ENCODE data around the gene S1PR4.

S1PR4 gene

DNA sequence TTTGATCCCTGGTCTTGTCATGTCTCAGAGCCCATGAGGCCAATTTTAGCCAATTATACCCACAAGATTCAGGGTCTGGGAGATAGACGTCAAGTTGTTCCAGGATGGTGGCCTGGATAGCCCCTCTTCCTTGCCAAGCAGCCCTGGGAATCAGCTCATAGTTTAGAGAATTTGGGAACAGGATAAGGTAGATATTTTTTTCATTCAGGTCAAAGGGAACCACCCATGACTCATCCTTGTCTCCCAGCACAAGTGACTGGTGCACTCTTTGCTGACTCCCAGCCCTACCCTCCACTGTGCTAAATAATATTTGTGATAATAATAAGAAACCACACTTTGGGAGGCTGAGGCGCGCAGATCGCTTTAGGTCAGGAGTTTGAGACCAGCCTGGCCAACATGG, 17.1 kb upstream of the S1PR4 start:
- TF ChIP-seq POLR2AphosphoS5 (IDR thresholded peaks at IDR 0.05; ENCODE audit: low read depth) (0 out of 2 replicates have a peak, but pooled peaks have one; percentile 20), SPI1 (IDR thresholded peaks at IDR 0.05; ENCODE audit: borderline replicate concordance, low read depth) (no peak), CTCF (IDR thresholded peaks at IDR 0.05; ENCODE audit: insufficient read depth, low read length) (no peak), REST (IDR thresholded peaks at IDR 0.05; ENCODE audit: insufficient replicate concordance, low read depth) (no peak), GABPA (IDR thresholded peaks at IDR 0.05; ENCODE audit: low read depth) (no peak)
- no peak for DNase-seq (ENCODE audit: low read depth in 1 of 2, low spot score in 1 of 2)
- H3K4me3 ChIP-seq (replicated peaks; ENCODE audit: insufficient read depth, low read length) = no peak overlapping the region
- H3K27me3 ChIP-seq (ENCODE audit: insufficient read depth, poor library complexity, severe bottlenecking) = no peaks in the 10 kb centered on the region
- no peak overlapping the region for H3K27ac ChIP-seq (replicated peaks)

DNA sequence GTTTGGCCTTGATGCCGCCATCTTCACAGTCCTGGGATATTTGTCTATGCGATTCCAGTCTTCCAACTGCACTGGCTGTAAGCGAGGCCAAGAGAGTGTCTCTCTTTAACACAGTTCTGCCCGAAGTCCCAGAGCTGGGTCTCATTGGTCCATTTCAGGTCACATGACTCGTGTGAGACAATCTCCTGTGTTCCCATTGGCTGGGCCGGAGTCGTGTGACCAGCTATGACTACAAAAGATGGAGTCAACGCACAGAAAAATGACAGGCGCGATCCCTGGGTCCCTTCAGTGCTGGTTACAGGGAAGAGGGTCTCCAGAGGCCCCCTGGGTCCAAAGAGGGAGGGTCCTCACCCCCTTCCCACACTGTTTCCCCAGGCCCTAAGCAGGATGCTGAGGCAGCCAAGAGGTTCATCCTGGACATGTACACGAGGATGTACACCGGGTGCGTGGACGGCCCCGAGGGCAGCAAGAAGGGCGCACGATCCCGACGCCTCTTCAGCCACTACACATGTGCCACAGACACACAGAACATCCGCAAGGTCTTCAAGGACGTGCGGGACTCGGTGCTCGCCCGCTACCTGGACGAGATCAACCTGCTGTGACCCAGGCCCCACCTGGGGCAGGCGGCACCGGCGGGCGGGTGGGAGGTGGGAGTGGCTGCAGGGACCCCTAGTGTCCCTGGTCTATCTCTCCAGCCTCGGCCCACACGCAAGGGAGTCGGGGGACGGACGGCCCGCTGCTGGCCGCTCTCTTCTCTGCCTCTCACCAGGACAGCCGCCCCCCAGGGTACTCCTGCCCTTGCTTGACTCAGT, 15.9 kb upstream of the S1PR4 start:
- Histone ChIP-seq H3K27ac (replicated peaks) (no peak overlapping the region), H3K4me3 (replicated peaks; ENCODE audit: insufficient read depth, low read length) (no peak overlapping the region), H3K27me3 (ENCODE audit: insufficient read depth, poor library complexity, severe bottlenecking) (no peaks in the 10 kb centered on the region)
- DNase-seq (ENCODE audit: low read depth in 1 of 2, low spot score in 1 of 2) = peak in 1 of 2 experiments; percentile 40
- TF ChIP-seq SPI1 (IDR thresholded peaks at IDR 0.05; ENCODE audit: borderline replicate concordance, low read depth) (no peak), REST (IDR thresholded peaks at IDR 0.05; ENCODE audit: insufficient replicate concordance, low read depth) (no peak), POLR2AphosphoS5 (IDR thresholded peaks at IDR 0.05; ENCODE audit: low read depth) (no peak; the same call in 1 of the 2 replicates), CTCF (IDR thresholded peaks at IDR 0.05; ENCODE audit: insufficient read depth, low read length) (no peak), GABPA (IDR thresholded peaks at IDR 0.05; ENCODE audit: low read depth) (no peak)

DNA sequence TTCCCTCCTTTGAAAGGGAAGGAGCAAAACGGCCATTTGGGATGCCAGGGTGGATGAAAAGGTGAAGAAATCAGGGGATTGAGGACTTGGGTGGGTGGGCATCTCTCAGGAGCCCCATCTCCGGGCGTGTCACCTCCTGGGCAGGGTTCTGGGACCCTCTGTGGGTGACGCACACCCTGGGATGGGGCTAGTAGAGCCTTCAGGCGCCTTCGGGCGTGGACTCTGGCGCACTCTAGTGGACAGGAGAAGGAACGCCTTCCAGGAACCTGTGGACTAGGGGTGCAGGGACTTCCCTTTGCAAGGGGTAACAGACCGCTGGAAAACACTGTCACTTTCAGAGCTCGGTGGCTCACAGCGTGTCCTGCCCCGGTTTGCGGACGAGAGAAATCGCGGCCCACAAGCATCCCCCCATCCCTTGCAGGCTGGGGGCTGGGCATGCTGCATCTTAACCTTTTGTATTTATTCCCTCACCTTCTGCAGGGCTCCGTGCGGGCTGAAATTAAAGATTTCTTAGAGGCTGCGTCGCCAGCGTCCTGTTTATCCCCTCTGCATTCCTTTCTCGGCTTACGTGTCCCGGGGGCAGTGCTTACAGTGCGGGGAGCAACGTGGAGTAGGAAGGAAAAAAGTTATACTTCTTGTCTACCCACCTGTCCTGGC, 15.2 kb upstream of the S1PR4 start:
- Histone ChIP-seq H3K27ac (replicated peaks) (no peak overlapping the region), H3K4me3 (replicated peaks; ENCODE audit: insufficient read depth, low read length) (no peak overlapping the region)
- DNase-seq (ENCODE audit: low read depth in 1 of 2, low spot score in 1 of 2) = peak in 1 of 2 experiments; percentile 68

More for the DNA sequence above, 15.2 kb upstream of the S1PR4 start:
- TF ChIP-seq SPI1 (IDR thresholded peaks at IDR 0.05; ENCODE audit: borderline replicate concordance, low read depth) (peak; percentile 21; the same call in 1 of the 2 replicates), GABPA (IDR thresholded peaks at IDR 0.05; ENCODE audit: low read depth) (no peak), CTCF (IDR thresholded peaks at IDR 0.05; ENCODE audit: insufficient read depth, low read length) (peak; percentile 77), REST (IDR thresholded peaks at IDR 0.05; ENCODE audit: insufficient replicate concordance, low read depth) (no peak), POLR2AphosphoS5 (IDR thresholded peaks at IDR 0.05; ENCODE audit: low read depth) (peak; percentile 67)
- no peaks in the 10 kb centered on the region for H3K27me3 ChIP-seq (ENCODE audit: insufficient read depth, poor library complexity, severe bottlenecking)

Data from HL-60 (cell line).